Mesothelial cell of epicardium (in vitro differentiated cells): Measurements from ENCODE around the gene SUPV3L1. TPM values are rescaled to one million over a fixed set of nuclear protein-coding genes. Genes with fewer than 3 reads are reported as not detected.

Source experiments
- DNase-seq, 2 experiments: peaks; one replicate each; pipeline ENCODE4 v3.0.0; 2021; ENCODE audit warnings: low spot score in 2 of 2; ENCODE audit not compliant: unreplicated experiment in 2 of 2
- H3K27ac Mint-ChIP-seq: 2 replicates; pipeline ENCODE4 v1.8.0; 2021; ENCODE audit warnings: mixed read lengths
- H3K27me3 Mint-ChIP-seq: 2 replicates; pipeline ENCODE4 v1.8.0; 2021; ENCODE audit warnings: low read depth, mixed read lengths
- H3K36me3 Mint-ChIP-seq: 2 replicates; pipeline ENCODE4 v1.8.0; 2021; ENCODE audit warnings: mixed read lengths
- H3K4me1 Mint-ChIP-seq: 2 replicates; pipeline ENCODE4 v1.8.0; 2021; ENCODE audit warnings: mixed read lengths
- H3K4me3 Mint-ChIP-seq: 2 replicates; pipeline ENCODE4 v1.8.0; 2021; ENCODE audit warnings: mild to moderate bottlenecking, moderate library complexity, mixed read lengths
- H3K9me3 Mint-ChIP-seq: 2 replicates; pipeline ENCODE4 v1.8.0; 2021; ENCODE audit warnings: mixed read lengths
- total RNA-seq: library from RNA; stranded (reverse); gene quantifications from 3 replicates; pipeline ENCODE4 v1.2.1, GENCODE V29; 2021
- TF ChIP-seq, protein P1 (sequence below): fragments of 200-600 bp; sonication (generic); IDR thresholded peaks from one replicate; pipeline ENCODE4 v1.5.0; 2021; ENCODE audit warnings: antibody characterized with exemption; ENCODE audit not compliant: unreplicated experiment

Gene SUPV3L1
- total RNA-seq, 1 donor from 2014 or later, result 38.0 TPM

DNA sequence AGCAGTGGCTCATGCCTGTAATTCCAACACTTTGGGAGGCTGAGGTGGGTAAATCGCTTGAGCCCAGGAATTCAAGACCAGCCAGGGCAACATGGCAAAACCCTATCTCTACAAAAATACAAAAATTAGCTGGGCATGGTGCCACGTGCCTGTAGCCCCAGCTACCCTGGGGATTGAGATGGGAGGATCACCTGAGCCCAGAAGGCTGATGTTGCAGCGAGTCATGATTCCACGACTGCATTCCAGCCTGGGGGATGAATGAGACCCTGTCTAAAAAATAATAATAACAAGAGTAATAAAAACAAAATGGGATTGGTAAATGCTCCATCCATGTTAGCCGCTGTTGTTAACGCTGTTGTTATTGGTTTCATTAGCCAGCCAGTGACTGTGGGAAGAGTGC lies 38.8 kb downstream of the SUPV3L1 start:
- TF ChIP-seq, protein P1, sequence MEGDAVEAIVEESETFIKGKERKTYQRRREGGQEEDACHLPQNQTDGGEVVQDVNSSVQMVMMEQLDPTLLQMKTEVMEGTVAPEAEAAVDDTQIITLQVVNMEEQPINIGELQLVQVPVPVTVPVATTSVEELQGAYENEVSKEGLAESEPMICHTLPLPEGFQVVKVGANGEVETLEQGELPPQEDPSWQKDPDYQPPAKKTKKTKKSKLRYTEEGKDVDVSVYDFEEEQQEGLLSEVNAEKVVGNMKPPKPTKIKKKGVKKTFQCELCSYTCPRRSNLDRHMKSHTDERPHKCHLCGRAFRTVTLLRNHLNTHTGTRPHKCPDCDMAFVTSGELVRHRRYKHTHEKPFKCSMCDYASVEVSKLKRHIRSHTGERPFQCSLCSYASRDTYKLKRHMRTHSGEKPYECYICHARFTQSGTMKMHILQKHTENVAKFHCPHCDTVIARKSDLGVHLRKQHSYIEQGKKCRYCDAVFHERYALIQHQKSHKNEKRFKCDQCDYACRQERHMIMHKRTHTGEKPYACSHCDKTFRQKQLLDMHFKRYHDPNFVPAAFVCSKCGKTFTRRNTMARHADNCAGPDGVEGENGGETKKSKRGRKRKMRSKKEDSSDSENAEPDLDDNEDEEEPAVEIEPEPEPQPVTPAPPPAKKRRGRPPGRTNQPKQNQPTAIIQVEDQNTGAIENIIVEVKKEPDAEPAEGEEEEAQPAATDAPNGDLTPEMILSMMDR, result no peak
- Mint-ChIP-seq H3K36me3 (no peaks in the 10 kb centered on the region), H3K4me1 (peaks cover 9% of the 10 kb centered on the region)

DNA sequence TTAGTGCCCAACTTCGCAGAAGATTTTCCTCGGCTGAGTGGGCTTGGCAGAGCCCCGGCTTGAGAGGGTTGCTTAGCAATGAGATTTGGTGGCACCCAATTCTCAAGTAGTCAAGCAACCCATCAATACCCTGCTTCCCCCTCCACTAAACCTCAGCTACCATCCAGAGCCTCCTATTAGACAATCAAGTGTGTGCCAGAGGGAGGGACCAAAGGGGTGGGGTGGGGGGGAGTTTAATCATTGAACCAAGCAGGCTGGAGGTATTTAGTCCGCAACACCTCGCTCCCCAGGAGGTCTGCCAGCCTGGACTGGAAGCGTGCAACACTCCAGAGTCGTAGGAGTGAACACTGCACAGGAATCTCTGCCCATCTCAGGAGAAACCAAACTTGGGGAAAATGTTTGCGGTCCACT lies 40.0 kb downstream of the SUPV3L1 start, which contains the start of gene HKDC1:
Gene HKDC1 (plus strand): TSS at position 292 of the 411 bp plus-strand sequence. CDS start 104 bp downstream, at position 396.
- no peaks in the 10 kb centered on the region for H3K27me3 Mint-ChIP-seq
- no peaks in the 10 kb centered on the region for H3K36me3 Mint-ChIP-seq
- no peak within 1 kb of the TSS for H3K4me3 Mint-ChIP-seq
- H3K9me3 Mint-ChIP-seq, result no peaks in the 10 kb centered on the region
- DNase-seq, result no peak
- H3K27ac Mint-ChIP-seq, result no peak within 1 kb of the TSS
- TF ChIP-seq, protein P1, result no peak
- H3K4me1 Mint-ChIP-seq, result peaks cover 9% of the 10 kb centered on the region

More for the DNA sequence above, 38.8 kb downstream of the SUPV3L1 start:
- peaks cover 9% of the 10 kb centered on the region for H3K9me3 Mint-ChIP-seq
- no peak overlapping the region for H3K27ac Mint-ChIP-seq
- H3K27me3 Mint-ChIP-seq, result no peaks in the 10 kb centered on the region
- DNase-seq, result no peak
- H3K4me3 Mint-ChIP-seq, result no peak overlapping the region

DNA sequence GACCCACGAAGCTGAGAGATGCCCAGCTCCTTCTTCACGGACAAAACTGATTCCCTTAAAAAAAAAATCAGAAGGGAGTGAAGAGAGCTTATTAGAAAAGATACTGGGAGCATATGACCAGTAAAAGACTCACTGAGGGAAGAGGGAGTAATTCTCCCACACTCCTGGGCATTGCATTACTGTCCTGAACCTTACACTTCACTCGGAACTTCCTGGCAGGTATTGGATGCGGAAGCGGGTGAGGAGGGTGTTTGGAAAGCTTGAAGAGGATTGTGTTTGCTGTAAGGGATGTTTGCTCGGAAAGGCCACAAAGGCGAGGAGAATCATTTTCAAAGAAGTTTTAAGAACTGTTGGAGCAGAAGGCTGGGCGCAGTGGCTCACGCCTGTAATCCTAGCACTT lies 40.5 kb downstream of the SUPV3L1 start:
- no peak overlapping the region for H3K27ac Mint-ChIP-seq
- H3K9me3 Mint-ChIP-seq, result no peaks in the 10 kb centered on the region
- H3K4me3 Mint-ChIP-seq, result no peak overlapping the region
- TF ChIP-seq, protein P1, result no peak
- no peaks in the 10 kb centered on the region for H3K27me3 Mint-ChIP-seq
- peaks cover 7% of the 10 kb centered on the region for H3K4me1 Mint-ChIP-seq
- H3K36me3 Mint-ChIP-seq, result no peaks in the 10 kb centered on the region
- DNase-seq, result no peak

DNA sequence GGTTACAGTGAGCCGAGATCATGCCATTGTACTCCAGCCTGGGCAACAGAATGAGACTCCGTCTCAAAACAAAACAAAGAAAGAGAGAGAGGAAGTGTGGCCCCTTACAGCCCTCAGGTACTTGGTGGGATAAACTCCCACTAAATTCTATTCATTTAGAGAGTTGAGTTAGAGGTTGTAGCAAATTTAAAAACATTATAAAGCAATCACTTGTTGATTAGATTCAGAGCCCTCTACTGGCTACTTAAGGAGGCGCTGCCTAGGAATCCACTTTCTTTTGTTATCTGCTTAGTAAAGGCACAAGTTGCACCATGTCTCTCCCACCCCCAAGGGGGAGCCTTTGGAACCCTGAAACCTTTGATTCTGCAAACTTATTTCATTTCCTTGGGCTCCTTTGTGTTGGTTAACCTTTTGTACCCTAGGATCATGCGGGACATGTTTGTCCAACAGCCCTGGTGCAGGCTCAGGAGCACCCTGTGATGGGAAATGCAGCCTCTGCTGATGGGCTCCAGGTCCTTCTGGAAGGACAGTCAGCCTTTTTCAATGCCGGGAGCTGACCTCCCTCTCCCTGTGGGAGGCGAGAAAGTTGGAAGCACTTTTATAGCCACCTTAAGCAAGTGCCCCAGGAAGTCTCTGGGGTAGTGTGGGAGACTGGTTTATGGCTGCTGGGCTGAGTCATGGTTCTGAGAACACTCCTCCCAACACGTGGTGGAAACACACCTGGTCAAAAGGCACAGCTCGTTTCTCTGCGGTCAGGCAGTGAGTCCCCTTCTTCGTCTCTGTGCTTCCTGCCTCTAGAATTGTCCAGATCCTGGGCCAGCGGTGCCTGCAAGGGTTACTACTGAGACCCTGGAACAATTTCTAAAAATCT lies 42.4 kb downstream of the SUPV3L1 start:
- H3K27ac Mint-ChIP-seq, result no peak overlapping the region
- TF ChIP-seq, protein P1, result no peak
- H3K36me3 Mint-ChIP-seq, result no peaks in the 10 kb centered on the region
- no peaks in the 10 kb centered on the region for H3K4me1 Mint-ChIP-seq
- H3K4me3 Mint-ChIP-seq, result no peak overlapping the region
- H3K9me3 Mint-ChIP-seq, result no peaks in the 10 kb centered on the region
- DNase-seq, result no peak
- no peaks in the 10 kb centered on the region for H3K27me3 Mint-ChIP-seq

DNA sequence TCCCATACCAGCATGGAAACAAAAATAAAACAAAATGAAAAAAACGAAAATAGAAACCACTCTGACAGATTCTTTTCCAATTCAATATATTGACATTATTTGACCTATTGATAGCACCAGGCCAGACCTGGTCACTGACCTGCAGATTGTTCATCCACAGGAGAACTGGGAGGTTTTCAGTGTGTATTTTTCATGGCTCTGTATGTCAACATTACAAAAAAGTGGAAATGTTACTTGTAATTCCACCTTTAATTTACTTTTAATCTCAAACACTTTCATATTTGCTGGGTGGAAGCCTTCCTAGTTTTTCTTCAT lies 43.0 kb downstream of the SUPV3L1 start:
- H3K27ac Mint-ChIP-seq, result no peak overlapping the region
- DNase-seq, result no peak
- H3K9me3 Mint-ChIP-seq, result no peaks in the 10 kb centered on the region
- H3K36me3 Mint-ChIP-seq, result no peaks in the 10 kb centered on the region
- TF ChIP-seq, protein P1, result no peak
- H3K4me3 Mint-ChIP-seq, result no peak overlapping the region
- H3K4me1 Mint-ChIP-seq, result no peaks in the 10 kb centered on the region
- H3K27me3 Mint-ChIP-seq, result peaks cover 2% of the 10 kb centered on the region
